Subcutaneous adipose tissue (tissue), 4 donors: ENCODE measurements around the gene TGFA. TPM values are rescaled to one million over a fixed set of nuclear protein-coding genes. Genes with fewer than 3 reads are reported as not detected.

Source experiments
- total RNA-seq, 4 donors: library from RNA; depleted of rRNA; stranded (reverse); fragments of >200 nt; gene quantifications; one replicate each; pipeline ENCODE4 v1.1.0, GENCODE V29; 2016
- TF ChIP-seq, protein P1 (sequence below): fragments of 450-650 bp; IDR thresholded peaks from one replicate; pipeline ENCODE4 v1.5.1; 2016; ENCODE audit warnings: low read depth, mild to moderate bottlenecking, control low read depth, antibody characterized with exemption, moderate library complexity

Gene TGFA
- total RNA-seq, 4 donors from 2014 or later, result 1.1 to 3.6 (median 2.0) TPM

DNA sequence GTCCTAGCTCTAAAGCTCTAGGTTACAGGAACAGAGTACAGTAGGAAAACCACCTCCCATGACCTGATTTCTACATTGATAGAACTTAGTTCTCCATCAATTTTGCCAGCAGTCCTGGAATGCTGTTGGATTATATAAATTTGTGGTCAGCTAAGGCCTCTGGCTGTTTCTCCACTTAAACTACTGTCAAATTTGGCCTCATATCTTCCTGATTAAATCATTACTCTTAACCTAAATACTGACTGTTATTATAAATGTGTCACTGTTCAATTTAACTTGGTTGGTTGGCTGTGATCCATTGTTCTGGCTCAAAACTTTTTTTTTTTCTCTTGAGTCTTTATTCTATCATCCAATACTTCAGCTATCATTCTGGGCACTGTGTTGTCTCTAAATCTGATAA is 71.2 kb downstream of the TGFA start:
- TF ChIP-seq, protein P1, sequence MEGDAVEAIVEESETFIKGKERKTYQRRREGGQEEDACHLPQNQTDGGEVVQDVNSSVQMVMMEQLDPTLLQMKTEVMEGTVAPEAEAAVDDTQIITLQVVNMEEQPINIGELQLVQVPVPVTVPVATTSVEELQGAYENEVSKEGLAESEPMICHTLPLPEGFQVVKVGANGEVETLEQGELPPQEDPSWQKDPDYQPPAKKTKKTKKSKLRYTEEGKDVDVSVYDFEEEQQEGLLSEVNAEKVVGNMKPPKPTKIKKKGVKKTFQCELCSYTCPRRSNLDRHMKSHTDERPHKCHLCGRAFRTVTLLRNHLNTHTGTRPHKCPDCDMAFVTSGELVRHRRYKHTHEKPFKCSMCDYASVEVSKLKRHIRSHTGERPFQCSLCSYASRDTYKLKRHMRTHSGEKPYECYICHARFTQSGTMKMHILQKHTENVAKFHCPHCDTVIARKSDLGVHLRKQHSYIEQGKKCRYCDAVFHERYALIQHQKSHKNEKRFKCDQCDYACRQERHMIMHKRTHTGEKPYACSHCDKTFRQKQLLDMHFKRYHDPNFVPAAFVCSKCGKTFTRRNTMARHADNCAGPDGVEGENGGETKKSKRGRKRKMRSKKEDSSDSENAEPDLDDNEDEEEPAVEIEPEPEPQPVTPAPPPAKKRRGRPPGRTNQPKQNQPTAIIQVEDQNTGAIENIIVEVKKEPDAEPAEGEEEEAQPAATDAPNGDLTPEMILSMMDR, result no peak

DNA sequence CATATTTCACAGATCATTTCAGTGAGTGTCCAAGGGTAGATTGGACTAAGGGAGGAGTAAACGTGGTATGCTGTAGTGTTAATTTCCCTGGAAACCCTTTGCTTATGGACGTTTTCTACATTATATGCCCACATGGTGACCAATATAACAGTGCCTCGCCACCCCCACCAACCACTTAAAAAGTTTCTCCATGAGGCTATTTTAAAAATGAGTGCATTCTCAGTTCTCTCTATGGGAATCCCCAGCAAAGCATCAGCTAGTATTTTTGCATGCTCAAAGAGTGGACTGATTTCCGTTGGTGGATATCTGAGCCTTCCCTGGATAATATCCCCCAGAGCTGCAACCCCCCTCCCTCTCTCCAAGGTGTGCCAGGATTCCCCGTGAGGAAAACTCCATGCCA is 73.2 kb downstream of the TGFA start:
- TF ChIP-seq, protein P1, result no peak

DNA sequence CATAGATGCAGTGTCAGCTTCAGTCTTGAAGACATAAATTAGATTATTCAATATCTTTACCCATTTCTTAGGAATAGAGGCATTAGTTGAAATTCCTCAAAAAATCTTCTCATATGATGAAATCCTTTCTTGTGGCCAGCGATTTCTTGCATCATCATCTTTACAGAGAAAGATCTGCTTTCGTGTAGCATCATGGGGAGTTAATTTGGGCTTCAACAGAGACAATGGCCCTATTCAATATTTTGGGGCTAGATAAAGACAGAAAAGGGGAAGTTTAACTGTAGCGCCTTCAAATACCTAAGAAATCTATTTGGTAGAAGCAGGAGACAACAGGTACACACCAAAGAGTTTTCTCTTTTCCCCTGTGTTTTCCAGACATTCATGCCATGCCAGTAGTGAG is 73.8 kb downstream of the TGFA start:
- TF ChIP-seq, protein P1, result no peak

DNA sequence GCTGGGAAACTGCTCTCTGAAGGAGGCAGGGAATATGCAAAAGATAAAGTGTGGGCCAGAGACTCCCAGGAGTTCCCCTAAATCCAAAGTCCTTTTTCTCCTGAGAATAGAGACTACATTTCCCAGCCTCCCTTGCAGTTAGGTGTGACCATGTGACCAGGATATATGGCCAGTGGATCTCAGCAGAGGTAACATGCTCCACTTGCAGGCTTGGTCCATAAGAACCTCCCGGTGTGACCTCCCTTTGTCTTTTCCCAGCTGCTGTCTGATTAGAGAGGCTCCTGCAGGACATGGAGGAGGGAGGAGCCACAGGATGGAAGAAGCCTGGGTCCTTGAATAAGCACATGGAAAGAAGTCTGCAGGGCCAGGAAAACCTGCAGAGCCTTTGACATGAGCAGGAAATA is 76.2 kb downstream of the TGFA start:
- TF ChIP-seq, protein P1, result no peak

DNA sequence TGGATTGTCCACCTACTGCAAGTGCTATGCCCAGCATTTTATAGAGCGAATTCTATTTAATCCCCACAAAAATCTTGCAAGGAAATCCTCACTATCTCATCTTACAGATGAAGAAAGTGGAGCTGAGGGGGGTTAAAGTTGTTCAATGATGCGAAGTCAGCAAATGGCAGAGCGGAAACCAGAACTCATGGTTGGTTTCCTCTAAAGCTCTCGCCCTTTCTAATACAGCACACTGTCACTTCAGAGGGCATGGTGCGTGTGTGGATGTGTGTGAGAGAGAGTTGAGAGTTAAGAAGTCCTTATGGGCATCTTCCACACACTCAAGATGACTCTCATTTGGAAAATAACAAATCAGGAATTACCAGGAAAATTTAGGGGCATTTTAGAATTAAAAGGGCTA is 78.4 kb downstream of the TGFA start:
- TF ChIP-seq, protein P1, result no peak

DNA sequence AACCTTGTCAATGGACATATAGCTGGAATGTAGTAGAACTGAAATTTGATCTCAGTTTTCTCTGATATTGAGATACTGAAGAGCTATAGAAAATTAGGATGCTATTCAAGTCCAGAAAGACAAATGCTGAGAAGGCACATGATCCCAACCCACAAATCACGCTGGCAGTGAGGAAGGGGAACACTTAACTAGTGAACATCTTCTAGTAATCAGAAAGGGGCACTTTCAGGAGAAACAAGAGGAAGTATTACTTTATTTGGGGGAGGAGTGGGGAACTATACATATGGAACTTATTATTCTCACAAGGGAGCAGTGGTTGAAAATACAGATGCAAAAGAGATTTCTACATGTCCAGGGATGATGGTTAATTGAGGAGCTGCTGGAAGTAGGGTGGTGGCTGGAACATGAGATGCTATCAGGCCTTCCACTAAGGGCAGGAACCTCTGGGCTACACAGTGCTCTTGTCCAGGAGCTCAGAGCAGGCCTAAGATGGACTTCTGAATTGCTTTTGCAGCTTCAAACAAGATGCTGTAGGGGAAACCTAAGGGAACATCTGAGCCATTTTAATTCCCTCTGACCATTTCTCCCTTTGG is 79.3 kb downstream of the TGFA start:
- TF ChIP-seq, protein P1, result no peak

DNA sequence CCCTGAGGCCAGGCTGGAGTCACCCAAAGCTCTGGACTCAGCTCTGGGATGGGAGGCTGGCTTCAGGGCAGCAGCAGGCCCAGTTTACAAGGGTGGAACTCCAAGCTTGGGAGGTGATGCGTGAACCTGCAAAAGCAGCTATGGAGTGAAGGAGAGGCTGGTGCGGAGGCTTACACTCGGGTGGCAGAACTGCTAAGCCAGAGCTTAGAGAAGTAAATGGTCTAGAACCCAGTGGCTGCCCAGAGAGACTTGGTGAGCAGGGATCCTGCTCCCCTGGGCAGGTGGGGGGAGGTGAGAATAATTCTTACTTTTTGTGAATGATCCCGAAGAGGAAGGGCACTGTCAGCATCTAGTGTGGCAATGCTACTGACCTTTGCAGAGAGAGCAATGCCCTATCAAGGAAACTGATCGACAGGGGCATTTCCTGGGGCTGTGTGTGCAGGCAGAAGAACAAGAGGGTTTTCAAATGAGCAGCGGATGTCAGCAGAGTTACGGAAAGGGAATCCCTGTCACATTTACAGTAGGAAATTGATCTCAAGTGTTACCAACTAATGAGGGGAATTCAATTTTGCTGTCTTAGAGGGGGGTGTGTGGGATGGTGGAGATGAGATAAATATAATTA is 80.4 kb downstream of the TGFA start:
- TF ChIP-seq, protein P1, result no peak
